Cardiac septum (tissue), 1 donor: ENCODE data around the gene VCX3A. TPM values are rescaled to one million over a fixed set of nuclear protein-coding genes. Genes with fewer than 3 reads are reported as not detected.
"Not testable (repeated sequence)": the region's sequence is repeated elsewhere in the genome, so short reads cannot be mapped to it uniquely, and the experiment has no call there.

Experiments used
- DNase-seq: peaks from one replicate; pipeline ENCODE4 v3.0.0-alpha.2; 2020; ENCODE audit warnings: low spot score
- intact Hi-C: fragments of 100-400 bp; cut with DNase I; formaldehyde crosslinking; loops from one replicate; pipeline ENCODE4 v1.14.0; 2022
- long read RNA-seq: library from polyadenylated mRNA; unstranded; transcript quantifications from one replicate; pipeline ENCODE4 v2.0.0, GENCODE V29; 2021
- total RNA-seq: library from RNA; stranded (reverse); fragmentation: NEBNext Ultra II Directional; extraction: Animal tissue kit (Norgen Biotek cat#: 25700); gene quantifications from one replicate; pipeline ENCODE4 v1.2.1, GENCODE V29; 2021
- donor health status: DM: no; HTN: no; CAD: no.

The VCX3A gene
- not detected for total RNA-seq
- long read RNA-seq, result 0 reads

- intact Hi-C loops, DNase-seq: not testable (repeated sequence)
Measured at GRCh38 chrX:6535018-6535417, at the start of gene VCX3A. TSS of gene VCX3A (minus strand) at chrX:6535118. CDS start at chrX:6534497, 621 bp downstream.

GRCh38 chrX:6574762-6575161 is 39.8 kb upstream of the VCX3A start:
- DNase-seq, result no peak
- intact Hi-C loops, result no loop called here

GRCh38 chrX:6568031-6568430 is 33.1 kb upstream of the VCX3A start:
- no peak for DNase-seq
- intact Hi-C loops, result no loop called here

GRCh38 chrX:6558979-6559378 is 24.1 kb upstream of the VCX3A start:
- intact Hi-C loops, result no loop called here
- DNase-seq, result no peak

GRCh38 chrX:6557690-6558089 is 22.8 kb upstream of the VCX3A start:
- no peak for DNase-seq
- intact Hi-C loops, result no loop called here

- intact Hi-C loops, result no loop called here
- DNase-seq, result no peak
Measured at GRCh38 chrX:6550999-6551398, 16.1 kb upstream of the VCX3A start.

- intact Hi-C loops, result no loop called here
- no peak for DNase-seq
Measured at GRCh38 chrX:6545712-6546111, 10.8 kb upstream of the VCX3A start.

- intact Hi-C loops, result no loop called here
- no peak for DNase-seq
Measured at GRCh38 chrX:6526564-6527136, 8.3 kb downstream of the VCX3A start.

GRCh38 chrX:6517376-6517775 is 17.5 kb downstream of the VCX3A start:
- intact Hi-C loops, result no loop called here
- no peak for DNase-seq

GRCh38 chrX:6506444-6506843 is 28.5 kb downstream of the VCX3A start:
- DNase-seq, result no peak
- intact Hi-C loops, result no loop called here

- DNase-seq, result no peak
- intact Hi-C loops, result no loop called here
Measured at GRCh38 chrX:6505960-6506359, 29.0 kb downstream of the VCX3A start.

- intact Hi-C loops, result no loop called here
Measured at GRCh38 chrX:6500719-6501118, 34.2 kb downstream of the VCX3A start.

GRCh38 chrX:6498324-6498723 is 36.6 kb downstream of the VCX3A start:
- no peak for DNase-seq
- intact Hi-C loops, result no loop called here

More at GRCh38 chrX:6500719-6501118, 34.2 kb downstream of the VCX3A start:
- no peak for DNase-seq
